Tibial artery (tissue), 4 donors: ENCODE measurements around the gene MAD1L1.

Source experiments
- DNase-seq, 2 donors: peaks; one replicate each; pipeline ENCODE4 v3.0.0-alpha.2; 2019
- H3K27ac ChIP-seq, 2 donors: fragments of 200-600 bp; sonication (generic) in 1 of 2; 1 replicate in 1 of 2; 2 replicates in 1 of 2; pipeline ENCODE4 v1.5.1; 2018 to 2019; ENCODE audit warnings: mild to moderate bottlenecking in 1 of 2
- H3K27me3 ChIP-seq, 2 donors: fragments of 200-600 bp; sonication (generic) in 1 of 2; one replicate each; pipeline versions ENCODE4 v1.5.1 to v1.6.0; 2016 to 2019
- H3K36me3 ChIP-seq, 3 donors: fragments of 200-600 bp; sonication (generic) in 2 of 3; one replicate each; pipeline ENCODE4 v1.5.1; 2016 to 2019; ENCODE audit warnings: mild to moderate bottlenecking in 2 of 3
- H3K4me1 ChIP-seq, 4 donors: fragments of 200-600 bp; sonication (generic) in 2 of 4; 1 replicate in 3 of 4; 2 replicates in 1 of 4; pipeline ENCODE4 v1.5.1; 2016 to 2019
- H3K4me3 ChIP-seq, 2 donors: fragments of 200-600 bp; sonication (generic) in 1 of 2; 1 replicate in 1 of 2; 2 replicates in 1 of 2; pipeline ENCODE4 v1.5.1; 2018 to 2019; ENCODE audit warnings: mild to moderate bottlenecking in 2 of 2
- H3K9me3 ChIP-seq, 3 donors: fragments of 200-600 bp; sonication (generic) in 1 of 3; one replicate each; pipeline ENCODE4 v1.5.1; 2016 to 2019
- CTCF ChIP-seq, 2 experiments: fragments of 200-600 bp in 1 of 2; fragments of 450-650 bp in 1 of 2; IDR thresholded peaks; one replicate each; pipeline ENCODE4 v1.5.1; 2017 to 2019; ENCODE audit warnings: antibody characterized with exemption in 2 of 2, mild to moderate bottlenecking in 1 of 2, moderate library complexity in 1 of 2
- intact Hi-C: fragments of 100-400 bp; cut with DNase I; formaldehyde crosslinking; loops from one replicate; pipeline ENCODE4 v1.15.0; 2023; ENCODE audit warnings: low total_unique reads

The MAD1L1 gene

DNA sequence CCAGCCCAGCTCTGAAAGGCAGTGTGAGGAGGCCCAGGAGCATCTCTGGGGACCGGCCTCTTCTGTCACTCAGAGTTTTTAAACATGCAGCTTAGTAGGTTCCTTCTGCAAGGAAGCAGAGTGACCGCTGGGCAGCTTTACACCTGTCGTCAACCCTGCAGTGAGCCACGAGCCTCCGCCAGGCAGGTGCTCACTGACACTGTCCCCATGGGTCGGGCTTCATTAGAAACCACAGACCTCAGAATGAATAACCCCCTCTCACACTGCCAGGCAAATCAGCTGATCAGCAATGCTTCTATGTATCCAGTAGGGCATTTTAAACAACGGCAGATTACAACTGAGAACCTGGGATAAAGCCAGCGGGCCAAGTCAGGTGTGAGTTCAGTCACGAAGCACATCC is 106.1 kb downstream of the MAD1L1 start:
- Histone ChIP-seq H3K36me3 (peaks cover 6 to 59% (median 13%) of the 10 kb centered on the region in 3 donors), H3K27me3 (no peaks in the 10 kb centered on the region), H3K4me1 (peaks cover 0 to 6% (median 1%) of the 10 kb centered on the region in 4 donors), H3K4me3 (no peak overlapping the region), H3K27ac (no peak overlapping the region), H3K9me3 (no peaks in the 10 kb centered on the region)
- DNase-seq, result no peak
- TF ChIP-seq CTCF (IDR thresholded peaks at IDR 0.05), result no peak
- intact Hi-C loops, result no loop called here

DNA sequence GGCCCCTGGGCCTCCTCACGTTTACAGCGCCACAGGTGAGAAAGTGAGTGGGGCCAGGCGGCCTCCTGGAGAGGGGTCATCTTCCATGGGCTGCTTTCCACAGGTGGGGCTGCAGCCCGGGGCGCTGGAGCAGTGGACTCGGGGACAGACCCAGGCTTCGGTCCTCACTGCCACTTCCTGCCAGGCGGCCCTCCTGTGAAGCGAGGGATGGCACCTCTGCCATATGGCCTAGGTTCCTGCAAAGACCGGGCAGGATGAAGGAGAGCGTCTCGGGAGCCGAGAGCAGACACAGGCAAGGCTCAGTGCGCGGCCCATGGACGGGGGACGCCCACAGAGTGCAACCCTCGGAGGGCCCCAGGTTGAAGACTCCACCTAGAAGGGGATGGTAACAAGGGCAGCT is 106.8 kb downstream of the MAD1L1 start:
- no peak for DNase-seq
- Histone ChIP-seq H3K9me3 (no peaks in the 10 kb centered on the region), H3K36me3 (peaks cover 6 to 66% (median 13%) of the 10 kb centered on the region in 3 donors), H3K4me1 (peaks cover 0 to 6% (median 1%) of the 10 kb centered on the region in 4 donors), H3K4me3 (no peak overlapping the region), H3K27ac (no peak overlapping the region), H3K27me3 (no peaks in the 10 kb centered on the region)
- no peak for TF ChIP-seq CTCF (IDR thresholded peaks at IDR 0.05)
- intact Hi-C loops, result no loop called here

GRCh38 chr7:2124604-2125345 is 108.0 kb downstream of the MAD1L1 start:
- DNase-seq, result no peak

DNA sequence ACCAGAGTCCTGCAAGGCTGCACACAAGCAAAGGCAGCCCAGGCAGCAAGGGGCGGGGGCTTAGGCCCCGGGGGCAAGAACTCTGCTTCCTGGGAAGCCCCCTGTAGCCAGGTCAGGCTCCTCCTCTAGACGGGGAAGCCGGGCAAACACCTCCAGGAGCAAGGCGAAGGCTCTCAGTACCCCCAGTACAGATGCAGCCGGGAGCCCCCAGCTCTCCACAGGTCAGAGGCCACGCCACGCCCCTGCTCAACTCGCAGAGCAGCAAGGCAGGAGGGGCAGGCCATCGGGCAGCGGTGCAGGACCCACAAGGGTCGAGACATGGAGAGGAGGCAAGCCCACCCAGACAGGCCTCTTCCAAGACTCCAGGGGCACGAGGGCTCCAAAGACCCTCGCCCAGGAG is 108.8 kb downstream of the MAD1L1 start:
- DNase-seq, result no peak
- no peak overlapping the region for H3K4me3 ChIP-seq
- H3K27me3 ChIP-seq, result no peaks in the 10 kb centered on the region
- peaks cover 0 to 3% (median under 1%) of the 10 kb centered on the region in 4 donors for H3K4me1 ChIP-seq
- H3K27ac ChIP-seq, result no peak overlapping the region
- H3K9me3 ChIP-seq, result no peaks in the 10 kb centered on the region
- peaks cover 6 to 69% (median 13%) of the 10 kb centered on the region in 3 donors for H3K36me3 ChIP-seq
- no peak for TF ChIP-seq CTCF (IDR thresholded peaks at IDR 0.05)
- intact Hi-C loops, result no loop called here

More at GRCh38 chr7:2124604-2125345, 108.0 kb downstream of the MAD1L1 start:
- Histone ChIP-seq H3K4me3 (no peak overlapping the region), H3K4me1 (peaks cover 0 to 6% (median 1%) of the 10 kb centered on the region in 4 donors), H3K9me3 (no peaks in the 10 kb centered on the region), H3K27ac (no peak overlapping the region), H3K27me3 (no peaks in the 10 kb centered on the region), H3K36me3 (peaks cover 6 to 69% (median 13%) of the 10 kb centered on the region in 3 donors)
- no peak for TF ChIP-seq CTCF (IDR thresholded peaks at IDR 0.05)
- intact Hi-C loops, result no loop called here

- DNase-seq, result no peak
- Histone ChIP-seq H3K4me3 (no peak overlapping the region), H3K4me1 (no peaks in the 10 kb centered on the region), H3K27me3 (no peaks in the 10 kb centered on the region), H3K36me3 (peaks cover 6 to 69% (median 13%) of the 10 kb centered on the region in 3 donors), H3K27ac (no peak overlapping the region), H3K9me3 (no peaks in the 10 kb centered on the region)
- intact Hi-C loops, result no loop called here
- no peak for TF ChIP-seq CTCF (IDR thresholded peaks at IDR 0.05)
These were observed 109.4 kb downstream of the MAD1L1 start for GRCh38 chr7:2123360-2123759.
